Ovary (tissue), 3 donors: ENCODE data around the gene MORN5.

Source experiments
- POLR2A ChIP-seq: fragments of 450-650 bp; IDR thresholded peaks from one replicate; pipeline ENCODE4 v1.6.1; 2017; ENCODE audit warnings: antibody characterized with exemption, mild to moderate bottlenecking, moderate library complexity
- TF ChIP-seq, protein P1 (sequence below), 3 donors: fragments of 450-650 bp in 2 of 3; fragments of 200-600 bp in 1 of 3; IDR thresholded peaks; one replicate each; pipeline versions ENCODE4 v1.5.1 to v1.8.0; 2016 to 2022; ENCODE audit warnings: antibody characterized with exemption in 3 of 3, mild to moderate bottlenecking in 1 of 3
- donor health status: DM: no; HTN: no; CAD: no.

DNA sequence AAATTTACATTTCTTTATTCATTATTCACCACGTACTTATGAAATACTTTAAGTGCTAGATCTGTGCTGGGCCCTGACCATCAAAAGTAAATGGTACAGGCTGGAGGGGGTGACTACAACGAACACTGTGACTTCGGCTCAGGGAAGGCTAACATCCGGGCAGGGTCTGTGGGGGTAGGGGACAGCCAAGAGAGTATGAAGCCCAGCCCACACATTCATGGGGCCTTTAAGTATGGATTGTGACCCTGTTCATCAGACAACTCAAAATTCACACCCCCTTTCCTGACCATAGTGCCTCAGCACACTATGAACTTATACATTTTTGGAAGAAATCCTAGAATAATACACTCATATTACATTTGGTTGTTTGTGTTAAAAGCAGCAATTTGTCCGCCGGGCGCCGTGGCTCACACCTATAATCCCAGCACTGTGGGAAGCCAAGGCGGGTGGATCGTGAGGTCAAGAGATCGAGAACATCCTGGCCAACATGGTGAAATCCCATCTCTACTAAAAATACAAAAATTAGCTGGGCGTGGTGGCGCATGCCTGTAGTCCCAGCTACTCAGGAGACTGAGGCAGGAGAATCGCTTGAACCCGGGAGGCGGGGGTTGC, 33.3 kb downstream of the MORN5 start:
- TF ChIP-seq, protein P1, sequence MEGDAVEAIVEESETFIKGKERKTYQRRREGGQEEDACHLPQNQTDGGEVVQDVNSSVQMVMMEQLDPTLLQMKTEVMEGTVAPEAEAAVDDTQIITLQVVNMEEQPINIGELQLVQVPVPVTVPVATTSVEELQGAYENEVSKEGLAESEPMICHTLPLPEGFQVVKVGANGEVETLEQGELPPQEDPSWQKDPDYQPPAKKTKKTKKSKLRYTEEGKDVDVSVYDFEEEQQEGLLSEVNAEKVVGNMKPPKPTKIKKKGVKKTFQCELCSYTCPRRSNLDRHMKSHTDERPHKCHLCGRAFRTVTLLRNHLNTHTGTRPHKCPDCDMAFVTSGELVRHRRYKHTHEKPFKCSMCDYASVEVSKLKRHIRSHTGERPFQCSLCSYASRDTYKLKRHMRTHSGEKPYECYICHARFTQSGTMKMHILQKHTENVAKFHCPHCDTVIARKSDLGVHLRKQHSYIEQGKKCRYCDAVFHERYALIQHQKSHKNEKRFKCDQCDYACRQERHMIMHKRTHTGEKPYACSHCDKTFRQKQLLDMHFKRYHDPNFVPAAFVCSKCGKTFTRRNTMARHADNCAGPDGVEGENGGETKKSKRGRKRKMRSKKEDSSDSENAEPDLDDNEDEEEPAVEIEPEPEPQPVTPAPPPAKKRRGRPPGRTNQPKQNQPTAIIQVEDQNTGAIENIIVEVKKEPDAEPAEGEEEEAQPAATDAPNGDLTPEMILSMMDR (IDR thresholded peaks at IDR 0.05), result no peak
- TF ChIP-seq POLR2A, result no peak
